ENCODE data around the gene TALDO1.

DNA sequence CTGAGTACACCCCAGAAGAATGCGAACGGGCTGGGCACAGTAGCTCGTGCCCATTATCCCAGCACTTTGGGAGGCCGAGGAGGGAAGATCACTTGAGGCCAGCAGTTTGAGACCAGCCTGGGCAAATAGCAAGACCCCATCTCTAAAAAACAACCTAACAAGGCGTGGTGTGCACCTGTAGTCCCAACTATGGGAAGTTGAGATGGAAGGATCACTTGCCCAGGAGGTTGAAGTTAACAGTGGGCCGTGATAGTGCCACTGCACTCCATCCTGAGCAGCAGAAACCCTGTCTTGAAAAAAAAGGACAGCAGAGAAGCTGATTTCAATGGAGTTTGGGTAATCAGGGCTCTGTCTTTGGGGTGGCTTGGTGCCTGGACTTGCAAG lies 65.8 kb downstream of the TALDO1 start:
- TF ChIP-seq POLR2A (IDR thresholded peaks at IDR 0.05), result no peak
- TF ChIP-seq CTCF (IDR thresholded peaks at IDR 0.05), result no peak
